ENCODE results near the gene TRPM7. TPM values are rescaled to one million over a fixed set of nuclear protein-coding genes. Genes with fewer than 3 reads are reported as not detected.
"Not testable (repeated sequence)": the region's sequence is repeated elsewhere in the genome, so short reads cannot be mapped to it uniquely, and the experiment has no call there.

The TRPM7 gene
- total RNA-seq, 1 experiment from 2014 or later: 17.1 TPM

DNA sequence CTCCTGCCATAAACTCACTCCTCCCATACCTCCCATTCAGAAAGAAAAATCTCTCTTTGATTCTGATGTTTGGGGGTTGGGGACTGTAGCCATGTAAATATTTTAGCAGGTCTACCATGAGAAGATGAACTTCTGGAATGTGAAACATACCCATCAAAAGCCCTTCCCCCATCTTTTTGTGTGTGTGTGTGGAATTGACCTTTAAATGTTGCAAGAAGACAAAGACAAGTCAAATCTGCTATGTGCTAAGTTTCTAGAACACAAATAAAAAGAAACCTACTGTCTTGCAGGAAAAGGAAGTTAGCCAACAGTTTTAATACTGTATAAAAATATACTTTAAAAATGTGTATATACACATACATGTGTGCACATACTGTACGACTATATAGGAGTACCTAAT, 110.4 kb downstream of the TRPM7 start:
- no peak for DNase-seq (ENCODE audit: low spot score)

DNA sequence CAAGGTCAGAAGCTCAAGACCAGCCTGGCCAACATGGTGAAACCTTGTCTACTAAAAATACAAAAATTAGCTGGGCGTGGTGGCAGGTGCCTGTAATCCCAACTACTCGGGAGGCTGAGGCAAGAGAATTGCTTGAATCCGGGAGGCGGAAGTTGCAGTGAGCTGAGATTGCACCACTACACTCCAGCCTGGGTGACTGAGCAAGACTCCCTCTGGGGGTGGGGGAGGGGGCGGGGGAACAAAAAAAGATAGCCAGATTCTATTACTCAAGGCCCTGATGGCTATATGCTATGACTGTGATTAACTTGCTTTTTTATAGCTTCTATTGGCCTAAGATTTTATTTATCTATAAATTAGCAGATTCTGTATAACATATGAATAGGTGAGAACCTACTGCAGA, 112.8 kb downstream of the TRPM7 start:
- DNase-seq (ENCODE audit: low spot score): not testable (repeated sequence)

DNA sequence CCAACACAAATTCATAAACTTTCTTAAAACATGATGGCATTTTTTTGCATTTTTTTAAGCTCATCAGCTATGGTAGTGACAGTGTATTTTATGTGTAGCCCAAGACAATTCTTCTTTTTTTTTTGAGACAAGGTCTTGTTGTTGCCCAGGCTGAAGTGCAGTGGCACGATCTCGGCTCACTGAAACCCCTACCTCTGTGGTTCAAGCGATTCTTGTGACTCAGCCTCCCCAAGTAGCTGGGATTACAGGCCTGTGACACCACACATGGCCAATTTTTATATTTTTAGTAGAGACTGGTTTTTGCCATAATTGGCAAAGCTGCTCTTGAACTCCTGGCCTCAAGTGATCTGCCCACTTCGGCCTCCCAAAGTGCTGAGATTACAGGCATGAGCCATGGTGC, 122.8 kb downstream of the TRPM7 start:
- DNase-seq (ENCODE audit: low spot score): no peak

DNA sequence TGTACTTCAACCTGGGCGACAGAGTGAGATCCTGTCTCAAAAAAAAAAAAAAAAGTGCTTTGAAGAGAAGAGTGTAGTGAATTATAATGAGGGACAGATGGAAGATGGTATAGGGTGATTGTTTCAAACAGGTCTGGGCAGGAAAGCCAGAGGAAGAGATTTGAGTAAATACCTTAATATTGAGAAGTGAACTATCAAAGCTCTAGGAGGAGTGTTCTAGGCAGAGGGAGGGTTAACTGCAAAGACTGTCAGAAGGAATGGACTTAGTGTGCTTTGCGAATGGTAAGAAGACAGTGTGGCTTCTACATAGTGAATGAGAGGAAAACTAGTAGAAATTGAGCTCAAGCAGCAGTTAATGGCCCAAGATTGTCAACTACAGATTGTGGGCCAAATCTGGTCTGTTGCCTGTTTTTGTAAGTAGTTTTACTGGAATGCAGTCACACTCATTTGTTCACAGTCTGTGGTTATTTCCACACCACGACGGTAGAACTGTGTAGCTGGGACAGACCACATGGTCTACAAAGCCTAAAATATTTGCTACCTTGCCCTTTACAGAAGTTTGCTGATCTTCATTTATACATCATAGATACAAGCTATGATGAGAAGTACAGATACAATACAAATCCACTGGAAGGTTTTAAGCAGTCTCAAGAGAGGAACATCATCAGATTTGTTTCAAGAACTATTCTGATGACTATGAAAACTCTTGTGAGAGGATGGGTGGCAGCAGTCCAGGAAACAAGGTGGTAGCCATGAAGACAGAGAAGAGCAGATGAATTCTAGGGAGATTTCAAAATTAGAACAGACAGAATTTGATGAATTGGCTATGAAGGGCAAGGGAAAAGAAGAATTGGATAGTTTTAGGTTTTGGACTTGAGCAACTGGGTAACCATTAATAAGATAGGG, 123.6 kb downstream of the TRPM7 start:
- DNase-seq (ENCODE audit: low spot score): no peak

DNA sequence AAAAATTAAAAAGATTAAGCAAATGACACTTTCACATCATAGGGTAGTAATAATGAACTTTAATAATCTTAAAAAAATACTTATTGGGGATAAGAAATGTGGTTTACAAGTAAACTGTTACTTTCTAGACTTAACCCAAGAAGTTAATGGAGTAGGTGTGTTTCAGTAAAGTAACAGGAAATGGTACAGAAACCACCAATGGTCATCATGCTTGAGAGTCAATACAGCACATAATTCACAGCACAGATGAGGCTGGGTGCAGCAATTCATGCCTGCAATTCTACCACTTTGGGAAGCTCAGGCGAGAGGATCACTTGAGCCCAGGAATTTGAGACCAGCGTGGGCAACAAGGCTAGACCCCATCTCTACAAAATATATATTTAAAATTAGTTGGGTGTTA, 128.6 kb downstream of the TRPM7 start:
- no peak for DNase-seq (ENCODE audit: low spot score)

DNA sequence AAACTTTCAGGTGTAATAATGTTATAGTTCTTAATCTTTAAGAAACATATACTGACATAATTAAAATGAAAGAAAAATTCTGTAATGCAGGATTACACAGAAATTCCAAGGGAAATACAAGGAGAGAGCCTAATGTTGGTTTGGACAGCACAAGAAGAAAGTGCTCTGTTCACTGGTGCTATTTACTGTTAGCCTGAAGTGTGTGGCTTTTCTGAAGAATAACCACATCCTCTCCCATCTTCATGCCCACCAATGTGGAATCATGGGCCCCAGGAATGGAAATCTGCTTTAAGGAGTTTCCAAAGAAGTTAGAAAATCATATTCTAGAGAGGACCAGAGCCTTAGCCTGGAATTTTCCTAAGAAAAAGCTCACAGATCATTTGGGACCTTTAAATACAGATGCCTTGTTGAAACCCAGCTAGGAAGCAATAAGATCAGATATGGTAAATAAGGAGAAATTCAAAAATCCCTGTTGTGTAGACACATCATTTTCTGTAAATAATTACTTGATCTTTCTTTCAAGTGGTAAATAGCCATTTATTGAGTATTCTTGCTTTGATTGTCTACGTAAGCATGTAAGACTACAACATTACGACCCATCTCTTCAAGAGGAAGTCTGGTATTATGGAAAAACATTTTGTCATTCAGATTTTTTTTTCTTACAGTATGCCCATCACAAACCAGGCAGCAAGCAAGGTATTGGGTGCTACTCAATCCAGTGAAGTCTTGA, 129.8 kb downstream of the TRPM7 start:
- DNase-seq (ENCODE audit: low spot score): no peak

DNA sequence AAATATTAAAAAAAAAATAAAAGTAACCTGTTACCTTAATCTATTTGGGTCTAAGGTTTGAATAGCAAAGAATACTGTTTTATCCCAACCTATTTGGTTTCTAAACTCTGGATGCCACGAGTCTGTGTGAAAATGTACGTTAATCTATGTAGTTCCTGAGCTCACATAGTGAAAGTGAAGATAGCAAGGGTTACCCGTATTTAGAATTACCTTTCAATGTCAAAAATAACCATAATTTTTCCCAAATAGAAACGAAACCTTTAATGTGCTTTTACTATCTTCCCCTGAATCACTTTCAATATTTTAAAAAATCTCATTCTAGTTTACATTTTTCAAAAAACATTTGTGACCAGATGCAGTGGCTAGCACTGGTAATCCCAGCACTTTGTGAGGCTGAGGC, 134.4 kb downstream of the TRPM7 start:
- DNase-seq (ENCODE audit: low spot score): no peak

DNA sequence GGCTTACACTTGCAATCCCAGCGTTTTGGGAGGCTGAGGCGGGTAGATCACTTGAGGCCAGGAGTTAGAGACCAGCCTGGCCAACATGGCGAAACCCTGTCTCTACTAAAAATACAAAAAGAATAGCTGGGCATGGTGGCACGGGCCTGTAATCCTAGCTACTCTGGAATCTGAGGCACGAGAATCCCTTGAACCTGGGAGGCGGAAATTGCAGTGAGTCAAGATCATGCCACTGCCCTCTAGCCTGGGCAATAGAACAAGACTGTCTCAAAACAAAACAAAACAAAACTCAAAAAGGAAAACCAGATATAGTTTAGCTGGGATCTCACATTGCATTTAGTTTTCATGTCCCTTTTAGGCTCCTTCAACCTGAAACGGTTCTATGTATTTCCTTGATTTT, 137.3 kb downstream of the TRPM7 start:
- DNase-seq (ENCODE audit: low spot score): no peak

DNA sequence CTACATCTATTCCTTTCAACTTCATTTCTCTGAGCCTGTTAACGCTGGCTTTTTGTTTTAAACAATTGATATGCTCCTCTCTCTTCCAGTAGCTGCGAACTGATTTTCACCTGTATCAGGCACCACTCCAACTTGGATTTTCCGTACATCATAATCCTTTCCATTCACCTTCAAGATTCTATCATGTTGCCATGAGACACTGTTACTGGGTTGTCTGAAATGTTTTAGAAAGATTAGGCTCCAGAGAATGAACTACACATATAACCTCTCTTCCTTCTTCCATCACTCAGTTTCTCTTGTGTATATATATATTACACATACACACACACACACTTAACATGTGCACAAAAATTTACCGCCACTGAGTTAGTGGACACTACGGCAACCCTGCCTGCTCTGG, 140.0 kb downstream of the TRPM7 start, which contains the start of gene USP50:
USP50 (minus strand) TSS at position 101 of the 400 bp plus-strand sequence. CDS start 141 bp downstream, outside the sequence.
- DNase-seq (ENCODE audit: low spot score): no peak

DNA sequence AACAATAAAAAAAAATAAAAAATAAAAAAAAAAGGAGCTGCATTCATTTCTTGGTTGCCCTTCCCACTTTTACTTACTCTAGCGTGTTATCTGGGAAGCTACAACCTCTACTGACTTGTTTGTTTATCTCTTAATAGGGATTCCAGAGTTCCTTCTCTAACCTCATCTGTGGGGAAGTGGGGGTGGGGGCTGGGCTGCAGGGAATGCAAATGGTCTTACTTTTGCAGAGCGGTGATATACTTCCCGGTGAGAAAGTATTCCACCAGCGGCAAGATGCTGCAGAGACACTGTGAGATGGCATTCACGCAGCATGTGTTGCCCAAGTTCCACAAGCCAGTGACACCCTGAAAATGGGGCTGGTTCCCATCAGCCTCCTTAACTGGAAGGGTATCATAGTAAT, 142.2 kb downstream of the TRPM7 start:
- DNase-seq (ENCODE audit: low spot score): no peak

DNA sequence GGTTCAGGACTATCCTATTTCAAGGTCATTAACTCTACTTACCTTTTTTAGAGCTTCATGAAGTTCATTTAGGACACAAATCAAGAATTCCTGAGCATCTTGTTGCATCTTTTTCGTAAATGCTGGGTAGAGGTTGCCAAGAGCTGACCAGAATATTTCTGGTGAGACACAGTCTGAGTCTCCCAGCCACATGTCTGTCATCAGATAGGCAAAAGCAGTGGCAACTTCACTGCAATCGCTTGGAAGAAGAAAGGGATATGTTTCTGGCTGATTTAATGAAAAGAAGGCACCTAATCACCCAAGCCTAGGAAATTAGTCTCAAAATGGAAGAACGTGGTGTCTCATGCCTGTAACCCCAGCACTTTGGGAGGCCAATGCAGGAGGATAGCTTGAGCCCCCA, 143.0 kb downstream of the TRPM7 start:
- DNase-seq (ENCODE audit: low spot score): no peak

DNA sequence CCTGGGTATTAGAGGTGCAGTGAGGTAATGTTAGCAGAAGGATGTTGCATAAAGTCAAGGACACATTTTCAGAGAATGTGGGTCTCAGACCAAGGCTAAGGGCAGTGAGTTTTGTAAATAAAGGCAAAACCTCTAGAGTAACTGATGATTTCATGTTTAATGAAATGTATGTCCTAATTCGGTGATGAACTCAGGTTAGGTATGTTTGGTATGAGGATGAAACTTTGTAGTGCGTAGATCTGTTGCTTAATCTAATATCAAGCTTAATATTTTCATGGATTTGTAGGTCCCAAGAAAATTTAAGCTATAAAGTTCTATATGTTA, 143.7 kb downstream of the TRPM7 start:
- no peak for DNase-seq (ENCODE audit: low spot score)

DNA sequence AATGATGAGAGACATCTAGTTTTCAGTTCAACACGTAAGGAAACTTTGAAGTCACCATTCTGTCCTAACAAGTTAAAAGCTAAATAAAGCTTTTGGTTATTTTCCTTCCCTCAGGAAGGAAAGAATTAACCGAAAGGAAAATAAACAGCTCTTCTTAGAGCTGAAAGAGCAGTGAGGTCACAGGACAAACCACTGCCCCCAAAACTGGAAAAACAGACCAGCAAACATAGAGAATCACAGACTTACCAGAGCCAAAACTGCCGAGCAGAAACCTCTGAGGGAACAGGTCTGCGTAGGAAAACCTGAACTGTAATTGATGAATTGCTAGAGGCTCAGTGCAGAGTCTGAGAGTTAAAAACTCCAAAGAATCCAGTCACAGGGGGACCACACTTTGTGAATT, 154.8 kb downstream of the TRPM7 start:
- DNase-seq (ENCODE audit: low spot score): no peak

DNA sequence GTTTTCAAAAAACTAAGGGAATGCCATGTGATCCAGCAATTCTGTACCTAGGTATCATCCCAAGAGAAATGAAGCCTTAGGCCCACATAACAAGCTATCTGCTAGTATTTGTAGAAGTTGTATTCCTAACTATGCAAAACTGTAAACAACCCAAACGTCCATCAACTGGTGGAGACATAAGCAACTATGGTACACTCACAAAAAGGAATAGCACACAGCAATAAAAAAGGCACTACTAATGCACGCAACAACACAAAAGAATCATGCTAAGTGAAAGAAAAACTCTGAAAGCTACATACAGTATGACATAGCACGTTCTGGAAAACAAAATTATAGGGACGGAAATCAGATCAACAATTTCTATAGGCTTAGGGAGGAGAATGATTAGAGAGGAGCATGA, 155.4 kb downstream of the TRPM7 start:
- DNase-seq (ENCODE audit: low spot score): no peak

DNA sequence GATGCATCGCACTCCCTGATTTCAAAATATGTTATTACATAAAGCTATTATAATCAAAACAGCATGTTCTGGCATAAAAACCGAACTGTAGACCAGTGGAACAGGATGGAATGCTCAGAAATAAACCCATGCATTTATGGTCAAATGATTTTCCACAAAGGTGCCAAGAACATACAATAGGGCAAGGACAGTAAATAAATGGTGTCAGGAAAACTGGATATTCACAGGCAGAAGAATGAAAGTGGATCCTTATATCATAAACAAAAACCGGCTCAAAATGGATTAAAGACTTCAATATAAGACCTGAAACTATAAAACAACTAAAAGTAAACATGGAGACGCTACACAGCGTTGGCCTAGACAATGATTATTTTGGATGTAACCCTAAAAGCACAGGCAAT, 162.7 kb downstream of the TRPM7 start:
- DNase-seq (ENCODE audit: low spot score): no peak

DNA sequence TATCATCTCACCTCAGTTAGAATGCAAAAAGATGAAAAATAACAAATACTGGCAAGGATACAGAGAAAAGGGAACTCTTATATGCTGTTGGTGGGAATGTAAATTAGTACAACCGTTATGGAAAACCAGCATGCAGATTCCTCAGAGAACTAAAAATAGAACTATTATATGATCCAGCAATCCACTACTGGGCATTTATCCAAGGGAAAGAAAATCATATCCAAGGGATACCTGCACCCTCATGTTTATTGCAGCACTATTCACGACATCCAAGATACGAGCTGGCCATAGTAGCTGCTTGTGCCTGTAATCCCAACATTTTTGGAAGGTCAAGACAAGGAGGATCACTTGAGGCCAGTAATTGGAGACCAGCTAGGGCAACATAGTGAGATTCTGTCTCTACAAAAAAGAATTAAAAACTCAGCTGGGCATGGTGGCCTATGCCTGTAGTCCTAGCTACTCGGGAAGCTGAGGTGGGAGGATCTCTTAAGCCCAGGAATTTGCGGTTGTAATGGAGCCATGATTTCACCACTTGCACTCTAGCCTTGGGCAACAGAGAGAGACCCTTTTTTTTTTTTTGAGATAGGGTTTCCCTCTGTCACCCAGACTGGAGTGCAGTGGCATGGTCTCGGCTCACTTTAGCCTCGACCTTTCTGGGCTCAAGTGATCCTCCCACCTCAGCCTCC, 166.7 kb downstream of the TRPM7 start:
- DNase-seq (ENCODE audit: low spot score): no peak

DNA sequence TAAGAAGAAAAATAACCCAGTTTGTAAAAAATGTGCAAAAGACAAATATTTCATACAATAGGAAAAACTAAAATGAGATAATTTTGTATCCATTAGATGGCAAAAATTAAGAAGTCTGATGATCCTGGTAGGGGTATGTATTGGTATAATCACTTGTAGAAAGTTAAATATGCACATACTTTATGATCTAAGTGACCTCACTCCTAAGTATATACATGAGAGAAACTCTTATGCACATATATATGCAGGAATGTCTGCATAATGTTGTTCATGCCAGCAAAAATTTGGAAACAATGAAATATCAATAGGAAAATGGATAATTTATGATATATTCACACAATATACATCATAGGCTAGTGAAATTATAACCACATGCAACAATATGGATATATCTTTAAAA, 173.6 kb downstream of the TRPM7 start:
- no peak for DNase-seq (ENCODE audit: low spot score)

Small RNA genes lying within 50 kb of the gene (small RNA-seq; reads per million reads assigned to genes)
- not detected for gene RN7SL354P

Other genes starting within 250 kb of the TRPM7 start
- gene USP50, start 140.1 kb downstream of the TRPM7 start, total RNA-seq (2014; rRNA removed; shearing (Covaris generic)): not detected in 2 replicates
- gene SPPL2A, start 78.9 kb upstream of the TRPM7 start, total RNA-seq (2014; rRNA removed; shearing (Covaris generic)): 81.0 and 85.1 TPM in 2 replicates
- gene AP4E1, start 221.9 kb upstream of the TRPM7 start, total RNA-seq (2014; rRNA removed; shearing (Covaris generic)): 4.0 and 4.4 TPM in 2 replicates